ENCODE measurements around the gene GMDS.

Gene GMDS

DNA sequence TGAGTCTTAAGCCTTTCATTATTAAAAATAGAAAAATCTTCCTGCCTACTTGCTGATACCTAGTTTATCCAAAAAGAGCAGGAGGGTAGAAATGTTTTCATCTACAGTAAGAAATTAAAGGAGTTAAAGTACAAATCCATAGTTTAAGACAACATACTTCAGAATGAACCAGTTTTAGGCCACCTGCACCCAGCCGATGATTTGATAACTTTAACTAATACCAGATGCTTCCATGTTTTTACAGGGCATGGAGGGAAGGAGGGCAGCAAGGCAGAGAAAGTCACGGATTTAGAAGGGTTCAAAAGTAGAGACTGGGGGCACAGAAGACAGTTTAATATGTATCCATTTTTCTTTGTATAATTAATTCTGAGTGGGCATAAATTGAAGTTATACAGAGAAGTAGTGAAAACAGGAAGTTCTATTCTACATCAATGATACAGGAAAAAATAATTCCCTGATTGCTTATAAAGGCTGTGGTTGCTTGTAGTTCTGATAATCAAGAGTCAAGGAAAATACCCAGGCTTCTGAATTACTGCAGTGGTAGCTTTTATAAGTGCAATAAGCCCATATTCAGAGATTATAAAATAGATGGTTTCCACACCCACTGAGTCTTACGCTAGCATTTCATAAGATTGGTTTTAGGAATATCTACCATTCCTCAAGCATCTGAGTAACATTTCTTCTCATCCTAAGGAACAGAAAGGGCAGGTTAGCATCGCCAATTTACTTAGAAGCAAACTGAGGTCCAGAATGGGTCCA, 72.0 kb downstream of the GMDS start:
- no peak for DNase-seq

DNA sequence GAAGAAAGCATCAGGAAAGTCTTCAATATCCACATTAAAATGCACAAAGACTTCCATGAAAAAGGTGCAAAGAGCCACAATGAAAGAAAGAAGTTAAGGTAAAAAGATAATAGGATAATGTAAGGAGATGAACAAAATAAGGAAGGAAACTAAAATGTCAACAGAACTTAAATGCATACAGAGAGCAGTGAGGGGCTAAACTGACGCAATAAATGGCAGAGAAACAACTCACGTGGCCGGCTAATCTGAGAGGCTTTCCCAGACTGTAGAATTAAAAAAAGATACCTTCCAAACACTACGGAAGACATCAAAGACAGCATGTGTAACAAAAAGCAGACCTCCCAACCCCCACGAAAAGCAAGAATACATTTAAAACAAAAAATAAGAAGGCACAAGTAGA, 73.7 kb downstream of the GMDS start:
- no peak for DNase-seq

DNA sequence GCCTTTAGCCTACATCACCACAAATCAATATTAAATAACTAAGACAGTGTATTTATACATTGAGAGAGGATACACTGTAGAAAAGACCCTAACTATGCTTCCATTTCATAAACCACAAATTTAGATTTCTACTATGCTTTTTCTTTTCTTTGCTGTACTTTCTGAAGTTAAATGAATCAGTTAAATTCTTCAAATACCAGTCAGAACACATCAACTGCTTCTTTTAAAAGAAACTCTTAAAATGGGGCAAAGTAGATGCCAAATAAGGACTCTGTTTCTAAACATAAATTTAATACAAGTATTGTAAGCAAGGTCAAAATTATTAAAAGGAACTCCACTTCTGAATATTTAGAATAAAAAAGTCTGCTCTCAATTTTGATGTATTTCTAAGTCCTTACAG, 76.9 kb downstream of the GMDS start:
- DNase-seq = no peak

DNA sequence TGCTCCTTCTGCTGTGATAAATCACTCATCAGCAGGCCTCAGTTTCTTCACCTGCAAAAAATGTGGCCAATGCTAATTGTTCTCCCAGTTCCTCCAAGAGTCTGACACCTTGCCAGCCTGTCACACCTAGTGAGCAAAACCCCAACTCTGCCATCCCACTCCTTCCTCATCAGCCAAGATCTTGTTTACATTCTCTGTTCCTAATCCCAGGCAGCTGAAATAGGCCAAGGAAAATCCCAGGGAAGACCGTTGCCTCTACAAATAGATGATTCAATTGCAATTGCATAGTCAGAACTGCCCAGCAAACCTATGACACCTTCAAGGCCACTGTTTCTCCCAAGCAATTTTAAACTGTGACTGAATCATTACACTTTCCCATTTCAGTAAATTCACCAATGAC, 78.7 kb downstream of the GMDS start:
- DNase-seq = no peak

DNA sequence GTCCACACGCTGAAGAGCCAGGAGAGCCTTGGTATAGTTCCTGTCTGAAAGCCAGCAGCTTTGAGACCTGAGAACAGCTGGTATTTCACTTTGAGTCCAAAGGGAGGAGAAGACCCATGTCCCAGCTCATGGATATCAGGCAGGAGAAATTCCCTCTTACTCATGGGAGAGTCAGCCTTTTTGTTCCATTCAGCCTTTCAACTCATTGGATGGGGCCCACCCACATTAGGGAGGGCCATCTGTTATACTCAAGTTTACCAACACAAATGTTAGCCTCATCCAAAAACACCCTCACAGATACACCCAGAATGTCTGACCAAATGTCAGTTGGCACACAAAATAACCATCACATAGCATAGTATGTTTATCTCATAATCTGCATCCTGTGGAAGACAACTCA, 80.1 kb downstream of the GMDS start:
- no peak for DNase-seq

DNA sequence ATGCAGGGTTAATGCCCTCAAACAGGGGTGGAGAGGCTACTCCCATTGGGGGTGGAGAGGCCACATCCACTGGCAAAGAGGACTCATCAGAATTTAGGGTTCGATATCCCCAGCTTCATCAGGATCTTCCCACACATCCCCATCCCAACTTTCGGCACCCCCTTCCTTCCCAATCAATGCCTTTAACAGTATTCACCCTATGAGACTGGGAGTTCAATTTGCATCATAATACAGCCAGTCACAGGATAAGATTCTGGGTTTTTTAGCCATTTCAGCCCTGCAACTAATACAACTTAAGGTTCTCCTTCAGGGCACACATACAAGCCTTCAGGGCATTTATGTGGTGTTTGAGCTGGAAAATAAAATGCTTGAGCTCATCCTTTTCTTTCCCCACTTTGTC, 80.9 kb downstream of the GMDS start:
- no peak for DNase-seq

DNA sequence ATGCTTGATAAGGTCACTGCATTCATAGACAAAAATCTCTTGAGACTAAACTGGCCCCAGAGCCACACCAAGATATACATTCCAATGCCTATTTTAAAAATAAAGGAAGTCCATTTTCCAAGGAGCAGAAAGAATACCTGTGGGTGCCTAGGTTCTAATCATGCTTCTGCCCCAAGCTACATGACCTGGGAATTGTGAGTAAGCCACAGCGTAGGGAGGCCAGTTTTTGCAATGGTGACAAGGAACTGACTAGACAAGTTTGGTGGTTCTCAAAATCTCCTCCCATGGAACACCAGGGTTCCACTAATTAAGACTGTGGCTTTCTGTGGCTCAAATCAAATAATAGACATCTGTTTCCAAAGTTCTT, 83.3 kb downstream of the GMDS start:
- no peak for DNase-seq

DNA sequence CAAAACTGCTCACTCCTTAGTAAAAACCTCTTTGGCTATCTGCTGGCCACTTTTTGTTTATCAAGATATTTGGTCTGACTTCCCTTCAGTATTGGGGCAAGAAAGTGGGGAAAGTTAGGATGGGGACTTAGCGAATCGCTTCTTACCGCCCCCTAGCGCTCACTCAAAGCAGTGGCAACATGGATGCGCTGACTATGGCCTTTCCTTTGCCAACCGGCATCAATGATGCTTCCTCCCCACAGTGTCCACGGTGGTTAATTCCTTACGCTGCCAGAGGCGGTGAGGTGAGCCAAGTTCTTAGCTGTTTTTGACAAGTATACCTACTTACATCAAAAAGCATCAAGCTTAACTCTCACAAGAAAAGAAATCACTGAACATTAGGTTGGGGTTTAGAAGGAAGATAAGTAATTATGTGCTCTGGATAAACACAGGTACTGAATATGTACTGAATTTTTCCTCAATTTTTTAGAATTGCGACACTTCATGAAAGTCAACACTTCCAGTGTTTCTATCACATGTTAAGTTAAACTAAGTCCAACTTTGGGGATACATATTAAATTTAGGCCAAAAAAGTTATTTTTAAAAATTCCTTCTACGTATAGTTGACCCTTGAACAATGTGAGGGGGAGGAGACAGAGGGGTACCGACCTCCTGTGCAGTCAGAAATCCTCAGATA, 86.7 kb downstream of the GMDS start:
- no peak for DNase-seq

DNA sequence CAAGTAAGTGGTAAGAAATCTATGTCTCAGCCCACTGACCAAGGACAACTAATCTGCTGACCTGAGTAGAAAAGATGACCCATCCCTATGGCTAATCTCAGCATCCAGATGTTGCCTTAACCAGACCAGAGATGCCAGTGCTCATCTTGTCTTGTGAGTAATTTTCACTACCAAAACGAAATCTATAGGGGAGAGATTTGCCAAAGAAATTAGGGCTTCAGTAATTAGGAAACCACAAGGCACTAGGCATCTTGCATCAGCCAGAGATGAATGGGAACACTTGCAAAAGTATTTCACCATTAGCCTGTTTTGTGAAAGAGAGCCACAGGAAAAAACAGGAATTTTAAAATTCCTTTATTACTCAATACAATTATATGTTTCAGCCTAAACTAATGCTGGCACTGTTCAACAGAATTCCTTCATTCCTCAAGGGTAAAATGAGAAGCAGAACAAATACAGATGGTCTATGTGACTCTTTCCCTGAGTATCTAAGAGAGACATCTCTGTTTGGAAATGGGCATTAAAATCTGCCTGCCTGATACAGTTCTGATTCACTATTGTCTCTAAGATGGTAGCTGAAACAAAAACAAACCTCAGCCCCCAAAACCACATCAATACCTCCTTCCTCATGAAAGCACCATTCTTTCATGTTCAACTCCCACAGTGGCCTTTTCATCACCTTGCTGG, 87.8 kb downstream of the GMDS start:
- no peak for DNase-seq

DNA sequence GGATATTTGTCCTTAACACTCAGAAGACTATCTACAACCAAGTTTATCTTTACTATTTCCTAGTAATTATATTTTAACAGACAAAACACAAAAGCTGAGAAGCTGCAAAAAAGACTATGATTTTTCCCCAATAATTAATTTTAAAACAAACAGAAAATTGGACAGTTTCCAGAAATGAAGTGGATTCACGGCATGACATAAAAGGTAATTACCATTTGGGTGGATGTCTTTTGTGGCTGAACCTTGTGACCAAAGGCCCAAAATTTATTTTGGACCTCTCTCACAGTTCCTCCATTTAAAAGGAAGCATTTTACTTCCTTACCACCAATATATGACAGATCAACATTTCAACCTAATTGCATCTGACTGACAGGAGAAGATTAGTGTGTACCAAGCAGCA, 90.2 kb downstream of the GMDS start:
- peak; percentile 40 for DNase-seq

DNA sequence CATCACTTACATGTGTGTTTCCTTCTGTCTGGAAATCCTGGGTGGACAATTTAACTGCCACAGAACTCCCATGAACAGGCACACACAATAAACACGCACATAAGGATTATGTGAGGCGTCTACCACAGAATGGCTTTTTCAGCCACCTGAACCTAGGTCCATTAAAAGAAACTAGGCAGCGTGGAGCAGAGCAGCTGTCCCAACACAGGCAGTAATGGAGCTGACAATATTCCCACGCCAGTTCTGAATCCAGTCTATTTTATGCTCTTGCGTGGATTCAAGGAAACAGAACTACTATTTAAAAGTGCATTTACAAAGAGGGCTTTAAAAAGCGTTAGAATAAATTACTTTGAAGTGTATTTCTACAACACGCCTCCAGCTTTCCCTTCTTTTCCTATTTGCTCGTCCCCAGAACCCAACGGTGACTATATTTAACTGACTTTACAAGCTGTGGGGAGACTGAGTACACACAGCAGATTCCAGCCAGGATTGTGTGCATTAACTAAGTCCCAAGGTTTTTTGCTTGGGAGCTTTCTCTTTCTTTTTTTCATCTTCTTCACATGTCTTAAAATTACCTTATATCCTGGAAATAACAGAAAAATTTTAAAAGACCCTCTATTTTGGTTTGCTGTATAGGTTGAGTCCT, 95.9 kb downstream of the GMDS start:
- DNase-seq = no peak

DNA sequence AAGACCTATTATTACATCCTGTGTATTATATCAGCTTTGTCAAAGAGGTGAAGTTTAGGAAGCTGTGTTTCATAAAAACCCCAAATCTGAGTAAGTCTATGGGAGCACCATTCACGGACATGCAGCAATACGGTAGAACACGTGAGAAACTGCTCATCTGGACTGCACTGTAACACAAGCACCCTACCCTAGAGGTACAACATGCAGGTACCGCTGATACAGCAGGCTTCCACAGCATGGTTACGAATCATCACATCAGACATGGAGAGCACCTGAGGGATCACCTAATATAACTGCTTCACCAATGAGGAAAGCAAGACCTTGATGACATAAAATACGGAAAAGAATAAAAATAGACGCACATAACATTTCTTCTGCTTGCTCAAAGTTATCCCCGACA, 96.7 kb downstream of the GMDS start:
- DNase-seq = no peak

DNA sequence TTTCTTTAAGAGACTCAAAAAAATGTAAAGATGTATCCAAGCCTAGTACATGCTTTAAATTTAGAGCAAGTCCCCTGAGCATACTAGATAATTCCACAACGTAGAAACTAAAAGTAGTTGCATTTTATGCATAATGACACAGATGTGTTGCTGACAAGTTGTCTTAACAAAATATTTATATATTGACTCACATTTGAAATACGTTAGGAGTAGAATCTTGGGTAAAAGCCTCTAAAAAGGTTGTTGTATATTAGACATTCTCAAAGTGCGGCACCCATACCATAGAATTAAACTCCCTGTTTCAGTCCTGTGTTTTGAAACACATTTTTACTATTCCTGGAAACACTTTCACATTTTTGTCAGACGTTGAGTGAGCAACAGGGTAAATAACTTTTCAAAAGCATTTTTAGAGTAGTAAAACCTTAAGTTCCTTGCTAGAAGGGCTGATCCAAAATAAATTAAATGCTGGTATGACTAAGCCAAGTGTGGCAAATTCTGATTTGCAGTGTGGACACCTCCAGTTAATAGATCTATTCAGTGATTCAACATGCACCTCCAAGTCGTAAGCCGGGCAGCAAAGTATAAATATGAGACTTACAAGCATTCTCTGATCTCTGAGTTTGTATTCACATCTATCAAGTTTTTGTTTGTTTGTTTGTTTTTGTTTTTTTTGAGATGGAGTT, 97.5 kb downstream of the GMDS start:
- no peak for DNase-seq

DNA sequence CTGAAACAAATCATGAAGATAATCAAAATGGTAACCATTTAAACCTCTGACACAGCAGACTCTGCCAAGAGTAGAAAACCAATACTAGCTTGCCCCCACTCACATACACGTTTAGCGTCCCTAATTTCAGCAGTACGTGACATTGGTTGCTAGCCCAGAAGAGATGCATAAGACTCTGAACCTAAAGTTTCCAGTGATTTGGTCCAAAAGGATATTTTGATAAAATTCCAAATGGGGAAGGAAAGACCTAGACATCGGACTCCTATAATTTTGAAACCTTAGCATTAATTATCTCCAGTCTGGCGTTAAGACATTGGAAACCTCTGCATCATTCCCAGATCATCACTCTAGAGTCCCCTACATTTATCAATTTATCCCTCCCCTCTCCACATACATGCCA, 98.1 kb downstream of the GMDS start:
- DNase-seq = no peak

DNA sequence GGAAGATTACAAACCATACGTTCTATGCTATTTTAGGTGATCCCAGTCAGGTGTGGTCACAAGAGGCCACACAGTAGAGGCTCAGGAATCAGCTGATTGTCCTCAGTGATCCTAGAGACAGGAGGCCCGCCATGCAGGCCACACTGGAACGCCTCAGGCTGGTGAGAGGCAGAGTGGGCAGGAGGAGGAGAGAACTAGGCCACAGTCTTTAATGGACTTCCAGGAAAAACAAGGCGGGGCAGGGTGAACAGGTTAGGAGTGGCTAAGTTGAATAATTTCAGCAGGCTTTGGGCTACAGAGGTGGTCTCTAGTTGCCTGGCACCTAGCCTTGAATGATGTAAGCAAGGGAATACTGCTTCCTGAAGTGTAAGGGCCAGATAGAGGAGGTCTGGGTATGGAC, 101.2 kb downstream of the GMDS start:
- peak; percentile 11 for DNase-seq

DNA sequence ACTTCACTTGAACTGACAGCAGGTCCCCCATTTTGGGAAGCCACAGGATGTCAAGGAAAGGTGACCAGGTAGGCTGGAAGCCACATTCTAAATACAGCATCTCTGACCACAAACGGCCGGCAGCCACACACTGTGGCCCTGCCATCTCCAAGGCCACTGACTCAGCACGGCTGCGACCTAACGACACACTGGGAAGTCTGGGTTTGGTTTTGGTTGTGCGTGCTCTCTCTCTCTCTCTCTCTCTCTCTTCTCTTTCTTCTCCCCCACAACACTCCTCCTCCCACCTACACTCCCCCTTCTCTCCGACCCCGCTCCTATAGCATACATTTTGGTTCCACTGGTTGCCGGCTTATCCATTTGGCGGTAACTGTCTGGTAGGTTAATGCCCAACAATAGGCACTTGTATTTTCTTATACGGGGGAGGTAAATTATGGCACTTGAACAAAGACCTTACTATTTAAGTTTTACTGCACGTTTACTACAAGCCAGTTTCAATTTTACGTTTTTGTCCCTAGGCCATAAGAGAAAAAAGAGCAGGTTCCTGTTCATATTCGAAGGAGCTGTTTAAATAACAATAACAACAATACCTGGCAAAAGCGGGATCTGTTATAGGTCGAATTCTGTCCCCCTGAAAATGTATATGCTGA, 103.6 kb downstream of the GMDS start:
- DNase-seq = no peak

DNA sequence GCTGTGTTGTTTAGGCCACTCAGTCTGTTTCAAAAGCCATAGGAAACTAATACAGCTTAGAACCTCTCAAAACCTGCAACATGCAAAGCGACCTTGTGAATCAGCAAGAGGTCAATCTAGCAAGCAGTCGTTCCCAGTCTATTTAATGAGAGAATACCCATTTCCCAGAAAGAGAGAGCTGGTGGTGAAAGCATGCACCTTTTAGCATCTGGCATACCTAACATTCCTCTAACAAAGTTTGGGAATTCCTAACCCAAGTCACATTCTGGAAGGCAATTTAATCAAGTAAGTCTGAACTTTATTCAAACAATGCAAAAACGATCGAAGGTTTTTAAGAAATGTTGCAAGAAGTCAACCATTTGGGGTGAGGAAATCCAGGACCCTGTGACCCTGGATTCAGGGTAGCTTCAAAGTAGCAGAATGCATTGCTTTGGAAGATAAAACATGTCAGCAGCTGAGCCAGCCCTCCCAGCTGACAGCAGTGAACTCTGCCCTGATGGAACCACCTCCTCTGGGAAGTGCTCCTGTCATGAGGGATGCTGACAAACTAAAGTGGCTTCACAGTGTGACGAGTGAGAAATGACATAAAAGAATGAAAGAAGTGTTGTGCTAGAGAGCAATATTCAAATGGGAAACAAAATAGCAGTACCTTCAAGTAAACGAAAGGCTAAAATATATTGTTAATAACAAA, 104.8 kb downstream of the GMDS start:
- no peak for DNase-seq

DNA sequence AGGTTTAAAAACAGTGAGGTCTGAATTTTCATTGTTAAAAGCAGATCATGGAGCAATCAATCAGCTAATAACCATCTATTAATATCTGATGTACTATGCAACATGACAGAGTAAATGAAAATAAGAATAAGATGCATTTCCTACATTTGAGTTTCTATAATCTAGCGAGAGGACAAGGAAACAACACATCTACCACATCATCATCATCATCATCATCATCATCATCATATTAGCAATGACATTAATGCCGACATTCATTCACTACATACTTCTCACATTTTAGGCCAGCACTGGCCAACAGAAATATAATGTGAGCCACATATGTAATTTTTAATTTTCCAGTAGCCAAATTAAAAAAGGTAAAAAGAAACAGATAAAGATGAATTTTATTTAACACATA, 110.0 kb downstream of the GMDS start:
- DNase-seq = no peak

DNA sequence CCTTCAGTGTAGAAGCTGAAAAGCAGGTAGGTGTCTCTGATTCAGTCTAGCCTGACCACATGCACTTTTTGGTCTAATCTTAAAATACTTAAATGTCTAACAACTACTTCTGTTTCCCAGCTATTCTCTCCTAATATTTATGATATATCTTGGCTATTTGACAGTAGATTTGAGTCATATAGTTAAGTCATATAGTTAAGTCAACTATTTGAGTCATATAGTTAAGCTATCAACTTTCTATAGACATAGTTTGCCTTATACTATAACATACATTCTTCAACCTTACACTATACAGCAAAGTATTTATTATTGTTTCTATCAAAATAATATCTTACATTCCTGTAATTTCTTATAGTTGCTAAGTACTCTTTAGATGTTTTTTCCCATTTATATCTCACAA, 110.9 kb downstream of the GMDS start:
- no peak for DNase-seq

DNA sequence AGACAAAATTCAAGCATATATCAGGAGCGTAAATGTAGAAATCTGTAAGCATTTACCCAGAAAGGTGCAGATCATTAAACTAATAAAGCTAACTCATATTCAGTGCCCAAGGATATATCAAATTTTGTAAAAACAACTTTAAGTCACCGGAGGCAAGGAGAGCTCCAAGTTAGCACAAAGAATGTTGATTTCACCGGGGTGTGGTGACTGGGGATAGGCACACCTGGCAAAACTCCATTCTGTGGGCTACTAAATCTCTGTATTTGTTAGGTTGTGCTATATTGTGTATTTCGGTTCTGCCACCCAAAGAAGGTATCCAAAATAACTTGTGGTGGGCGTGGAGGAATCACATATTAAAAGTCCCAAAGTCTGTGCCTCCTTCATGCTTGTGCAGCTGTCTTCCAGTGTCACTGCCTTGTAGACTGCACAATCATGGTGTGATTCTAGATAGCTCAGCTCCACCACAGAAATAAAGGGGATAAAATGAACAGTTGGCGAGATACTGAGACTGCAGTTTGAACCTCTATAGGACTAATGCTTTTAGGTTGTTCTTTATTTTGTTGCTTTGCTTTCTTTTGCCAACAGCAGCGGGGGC, 111.6 kb downstream of the GMDS start:
- DNase-seq = no peak

DNA sequence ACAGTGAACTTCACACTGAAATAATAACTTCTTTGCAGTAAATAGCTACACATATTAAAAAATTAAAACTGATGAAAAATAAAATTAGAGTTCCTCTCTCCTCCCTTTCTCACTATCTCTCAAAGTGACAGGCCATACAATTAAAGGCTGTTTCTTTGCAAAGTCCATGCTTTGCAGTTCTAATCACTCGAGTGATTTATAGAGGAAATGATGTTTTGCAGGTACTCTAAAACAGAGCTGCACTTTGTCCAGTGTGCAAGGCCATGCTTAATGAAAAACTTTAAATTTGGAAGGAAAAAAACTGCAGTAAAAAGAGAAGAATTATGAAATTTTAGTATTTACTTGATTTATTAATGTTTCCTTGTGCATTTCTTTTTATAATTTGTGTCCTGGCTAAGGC, 112.5 kb downstream of the GMDS start:
- DNase-seq = no peak

DNA sequence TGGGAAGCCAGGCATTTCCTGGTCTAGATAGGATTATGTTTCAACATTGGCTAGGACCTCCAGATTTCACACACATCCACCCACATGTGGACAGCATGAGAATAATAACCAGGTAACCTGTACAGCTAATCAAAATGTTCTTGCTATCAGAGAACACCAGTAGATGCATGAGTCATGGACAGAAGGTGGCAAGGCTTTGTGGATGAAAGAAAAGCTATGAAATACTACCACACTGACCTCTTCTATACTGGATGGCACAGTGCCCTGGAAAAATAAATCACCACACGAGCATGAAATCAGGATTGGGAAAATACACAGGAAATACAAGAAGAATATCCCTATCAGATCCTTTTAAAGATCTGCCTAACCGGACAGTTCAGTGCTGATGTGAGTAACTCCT, 113.0 kb downstream of the GMDS start:
- DNase-seq = peak; percentile 59
